ENCODE measurements around the gene SIAE. TPM values are rescaled to one million over a fixed set of nuclear protein-coding genes. Genes with fewer than 3 reads are reported as not detected.

Gene SIAE, protein sequence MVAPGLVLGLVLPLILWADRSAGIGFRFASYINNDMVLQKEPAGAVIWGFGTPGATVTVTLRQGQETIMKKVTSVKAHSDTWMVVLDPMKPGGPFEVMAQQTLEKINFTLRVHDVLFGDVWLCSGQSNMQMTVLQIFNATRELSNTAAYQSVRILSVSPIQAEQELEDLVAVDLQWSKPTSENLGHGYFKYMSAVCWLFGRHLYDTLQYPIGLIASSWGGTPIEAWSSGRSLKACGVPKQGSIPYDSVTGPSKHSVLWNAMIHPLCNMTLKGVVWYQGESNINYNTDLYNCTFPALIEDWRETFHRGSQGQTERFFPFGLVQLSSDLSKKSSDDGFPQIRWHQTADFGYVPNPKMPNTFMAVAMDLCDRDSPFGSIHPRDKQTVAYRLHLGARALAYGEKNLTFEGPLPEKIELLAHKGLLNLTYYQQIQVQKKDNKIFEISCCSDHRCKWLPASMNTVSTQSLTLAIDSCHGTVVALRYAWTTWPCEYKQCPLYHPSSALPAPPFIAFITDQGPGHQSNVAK
- 5.3 and 5.9 TPM in 2 replicates for total RNA-seq
- long read RNA-seq, full-length matches to known transcripts = 2 of 4 reads
- long read RNA-seq, partial matches to known transcripts = 0 of 4 reads
- long read RNA-seq, other reads (novel, unspliced or antisense) = 2 of 4 reads

GRCh38 chr11:124673333-124674167 lies at the start of gene SIAE, which contains the start of gene SPA17:
Gene SIAE, minus strand, starts transcription at chr11:124673739. Its CDS starts 31 bp downstream, at chr11:124673708.
Gene SPA17, plus strand, starts transcription at chr11:124673904. Its CDS starts 1,361 bp downstream, at chr11:124675265.
- DNase-seq (ENCODE audit: low read depth, low spot score) = peak; percentile 90
- Mint-ChIP-seq H3K4me3 (peak within 1 kb of the TSS; percentile 93), H3K9me3 (no peaks in the 10 kb centered on the region), H3K27me3 (ENCODE audit: low read depth) (peaks cover 15% of the 10 kb centered on the region), H3K36me3 (ENCODE audit: low read depth) (no peaks in the 10 kb centered on the region), H3K27ac (ENCODE audit: unreplicated experiment) (peak within 1 kb of the TSS; percentile 99), H3K4me1 (peaks cover 18% of the 10 kb centered on the region)
- TF ChIP-seq, protein P1, sequence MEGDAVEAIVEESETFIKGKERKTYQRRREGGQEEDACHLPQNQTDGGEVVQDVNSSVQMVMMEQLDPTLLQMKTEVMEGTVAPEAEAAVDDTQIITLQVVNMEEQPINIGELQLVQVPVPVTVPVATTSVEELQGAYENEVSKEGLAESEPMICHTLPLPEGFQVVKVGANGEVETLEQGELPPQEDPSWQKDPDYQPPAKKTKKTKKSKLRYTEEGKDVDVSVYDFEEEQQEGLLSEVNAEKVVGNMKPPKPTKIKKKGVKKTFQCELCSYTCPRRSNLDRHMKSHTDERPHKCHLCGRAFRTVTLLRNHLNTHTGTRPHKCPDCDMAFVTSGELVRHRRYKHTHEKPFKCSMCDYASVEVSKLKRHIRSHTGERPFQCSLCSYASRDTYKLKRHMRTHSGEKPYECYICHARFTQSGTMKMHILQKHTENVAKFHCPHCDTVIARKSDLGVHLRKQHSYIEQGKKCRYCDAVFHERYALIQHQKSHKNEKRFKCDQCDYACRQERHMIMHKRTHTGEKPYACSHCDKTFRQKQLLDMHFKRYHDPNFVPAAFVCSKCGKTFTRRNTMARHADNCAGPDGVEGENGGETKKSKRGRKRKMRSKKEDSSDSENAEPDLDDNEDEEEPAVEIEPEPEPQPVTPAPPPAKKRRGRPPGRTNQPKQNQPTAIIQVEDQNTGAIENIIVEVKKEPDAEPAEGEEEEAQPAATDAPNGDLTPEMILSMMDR (conservative IDR thresholded peaks at IDR 0.05) = no peak

DNA sequence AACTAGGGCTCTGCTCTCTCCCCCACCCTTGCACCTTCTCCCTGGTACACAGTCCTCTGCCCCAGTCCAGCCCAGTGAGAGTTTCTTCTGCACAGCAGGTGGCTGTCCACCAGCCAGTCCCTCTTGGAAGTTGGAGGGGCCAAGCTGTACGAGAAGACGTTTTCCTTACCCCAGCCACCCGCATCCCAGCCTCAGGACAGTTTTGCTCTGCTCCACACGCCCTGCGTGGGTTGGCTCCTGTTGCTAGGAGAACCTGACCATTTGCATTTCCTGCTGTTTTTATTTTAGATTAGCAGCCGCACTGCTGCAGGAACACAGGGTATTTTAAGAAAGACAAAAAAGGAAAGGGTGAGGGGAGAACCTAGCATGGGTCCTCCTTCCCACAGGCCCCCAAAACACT lies 48.6 kb upstream of the SIAE start:
- H3K4me1 Mint-ChIP-seq = peaks cover 49% of the 10 kb centered on the region
- H3K9me3 Mint-ChIP-seq = no peaks in the 10 kb centered on the region
- no peak overlapping the region for H3K4me3 Mint-ChIP-seq
- no peak for DNase-seq (ENCODE audit: low read depth, low spot score)
- TF ChIP-seq, protein P1 (conservative IDR thresholded peaks at IDR 0.05) = no peak
- peaks cover 58% of the 10 kb centered on the region for H3K27me3 Mint-ChIP-seq (ENCODE audit: low read depth)
- H3K27ac Mint-ChIP-seq (ENCODE audit: unreplicated experiment) = no peak overlapping the region
- H3K36me3 Mint-ChIP-seq (ENCODE audit: low read depth) = no peaks in the 10 kb centered on the region

DNA sequence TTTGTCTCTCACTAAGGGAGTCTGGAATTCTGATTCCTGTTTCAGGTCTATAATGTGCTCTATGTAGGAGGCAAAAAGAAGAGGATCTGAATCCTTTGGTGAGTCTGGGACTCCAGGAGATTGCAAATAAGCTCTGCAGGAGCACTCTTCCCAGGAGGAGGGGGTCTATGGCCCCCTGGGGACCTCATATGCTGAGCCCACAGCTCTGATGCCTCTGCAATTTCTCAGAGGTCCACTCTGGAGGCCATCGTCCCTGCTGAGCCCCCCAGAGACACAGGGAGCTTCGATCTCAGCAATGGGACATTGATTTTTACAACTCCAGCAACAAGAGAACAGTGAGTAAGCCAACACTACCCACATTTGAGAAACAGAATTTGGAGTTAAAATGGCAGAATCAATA lies 46.0 kb upstream of the SIAE start:
- Mint-ChIP-seq H3K4me3 (peak overlapping the region; percentile 58), H3K27me3 (ENCODE audit: low read depth) (peaks cover 78% of the 10 kb centered on the region)
- TF ChIP-seq, protein P1 (conservative IDR thresholded peaks at IDR 0.05) = no peak

DNA sequence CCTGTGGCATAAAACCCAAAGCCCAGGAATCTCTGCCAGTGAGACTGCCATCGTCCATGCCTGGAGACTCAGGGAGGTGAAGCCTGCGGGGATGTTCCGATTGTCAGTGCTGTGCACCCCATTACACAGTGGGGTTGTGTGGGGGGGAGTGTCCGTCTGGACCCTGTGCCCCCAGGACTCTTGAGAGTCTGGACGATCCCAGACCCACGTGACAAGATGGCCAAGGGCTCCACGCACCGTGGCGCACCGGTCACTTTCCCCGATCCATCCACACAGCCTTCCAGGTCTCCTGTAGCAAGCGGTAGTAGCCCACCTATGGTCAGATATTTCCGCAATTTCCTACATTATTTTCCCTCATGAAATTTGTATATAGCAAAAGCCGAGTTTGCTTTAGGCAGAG lies 45.3 kb upstream of the SIAE start:
- Mint-ChIP-seq H3K36me3 (ENCODE audit: low read depth) (no peaks in the 10 kb centered on the region), H3K27me3 (ENCODE audit: low read depth) (peaks cover 81% of the 10 kb centered on the region), H3K27ac (ENCODE audit: unreplicated experiment) (no peak overlapping the region), H3K4me1 (peaks cover 28% of the 10 kb centered on the region), H3K9me3 (no peaks in the 10 kb centered on the region), H3K4me3 (peak overlapping the region; percentile 70)
- DNase-seq (ENCODE audit: low read depth, low spot score) = no peak
- TF ChIP-seq, protein P1 (conservative IDR thresholded peaks at IDR 0.05) = no peak

More for the DNA sequence above, 46.0 kb upstream of the SIAE start:
- H3K9me3 Mint-ChIP-seq = no peaks in the 10 kb centered on the region
- H3K27ac Mint-ChIP-seq (ENCODE audit: unreplicated experiment) = no peak overlapping the region
- DNase-seq (ENCODE audit: low read depth, low spot score) = no peak
- peaks cover 33% of the 10 kb centered on the region for H3K4me1 Mint-ChIP-seq
- no peaks in the 10 kb centered on the region for H3K36me3 Mint-ChIP-seq (ENCODE audit: low read depth)
